ENCODE measurements around the gene ITGA5. TPM values are rescaled to one million over a fixed set of nuclear protein-coding genes. Genes with fewer than 3 reads are reported as not detected.
A peak's percentile ranks its signal among the peaks of the same experiment; 100 is the strongest.

Gene ITGA5
- total RNA-seq, 1 donor from 2014 or later, result 82.3 TPM

- ATAC-seq (no peak), DNase-seq (ENCODE audit: low spot score) (no peak)
- intact Hi-C loops (cut with DNase I), result no loop called here
Measured at GRCh38 chr12:54377797-54378515, 41.1 kb downstream of the ITGA5 start.

- ATAC-seq, result no peak
- intact Hi-C loops (cut with DNase I), result no loop called here
Measured at GRCh38 chr12:54377007-54377406, 42.1 kb downstream of the ITGA5 start.

GRCh38 chr12:54376596-54376995, 42.5 kb downstream of the ITGA5 start:
- intact Hi-C loops (cut with DNase I), result no loop called here
- ATAC-seq (peak; percentile 46), DNase-seq (ENCODE audit: low spot score) (no peak)

More at GRCh38 chr12:54377007-54377406, 42.1 kb downstream of the ITGA5 start:
- DNase-seq (ENCODE audit: low spot score), result no peak

GRCh38 chr12:54375259-54375579, 43.8 kb downstream of the ITGA5 start:
- intact Hi-C loops (cut with DNase I), result no loop called here
- ATAC-seq, result peak; percentile 4
- no peak for DNase-seq (ENCODE audit: low spot score)

GRCh38 chr12:54374562-54375258, 44.4 kb downstream of the ITGA5 start:
- ATAC-seq (no peak), DNase-seq (ENCODE audit: low spot score) (no peak)
- intact Hi-C loops (cut with DNase I), result no loop called here

- no peak for ATAC-seq
- intact Hi-C loops (cut with DNase I), result no loop called here
- DNase-seq (ENCODE audit: low spot score), result no peak
Measured at GRCh38 chr12:54373649-54374561, 45.2 kb downstream of the ITGA5 start.

GRCh38 chr12:54372113-54372806, 46.8 kb downstream of the ITGA5 start:
- DNase-seq (ENCODE audit: low spot score) (no peak), ATAC-seq (no peak)
- intact Hi-C loops (cut with DNase I), result no loop called here

GRCh38 chr12:54371328-54372112, 47.5 kb downstream of the ITGA5 start:
- intact Hi-C loops (cut with DNase I), result no loop called here
- peak; percentile 17 for ATAC-seq

GRCh38 chr12:54370171-54370730, 48.8 kb downstream of the ITGA5 start:
- DNase-seq (ENCODE audit: low spot score) (peak; percentile 87), ATAC-seq (peak; percentile 75)
- intact Hi-C loops (cut with DNase I), result no loop called here

More at GRCh38 chr12:54371328-54372112, 47.5 kb downstream of the ITGA5 start:
- peak; percentile 74 for DNase-seq (ENCODE audit: low spot score)

- peak; percentile 42 for ATAC-seq
- DNase-seq (ENCODE audit: low spot score), result no peak
- intact Hi-C loops (cut with DNase I), result no loop called here
Measured at GRCh38 chr12:54369597-54370131, 49.4 kb downstream of the ITGA5 start.

GRCh38 chr12:54368709-54369596, 50.1 kb downstream of the ITGA5 start:
- peak; percentile 96 for DNase-seq (ENCODE audit: low spot score)
- intact Hi-C loops (cut with DNase I), result no loop called here
- ATAC-seq, result peak; percentile 81

- no peak for ATAC-seq
Measured at GRCh38 chr12:54368025-54368708, 50.9 kb downstream of the ITGA5 start.

GRCh38 chr12:54364413-54364812, 54.7 kb downstream of the ITGA5 start, which contains the start of gene GPR84:
Gene GPR84, minus strand, starts transcription at chr12:54364486. Its CDS starts 635 bp downstream, at chr12:54363851.
- DNase-seq (ENCODE audit: low spot score) (no peak), ATAC-seq (no peak)
- intact Hi-C loops (cut with DNase I), result loop anchor here (5.0 kb wide), 1 partner anchor 142 kb away; no protein-coding TSS in a partner anchor

More at GRCh38 chr12:54368025-54368708, 50.9 kb downstream of the ITGA5 start:
- DNase-seq (ENCODE audit: low spot score), result no peak
- intact Hi-C loops (cut with DNase I), result no loop called here

GRCh38 chr12:54363618-54364017, 55.4 kb downstream of the ITGA5 start:
- no peak for ATAC-seq
- intact Hi-C loops (cut with DNase I), result loop anchor here (5.0 kb wide), 1 partner anchor 141 kb away; no protein-coding TSS in a partner anchor
- no peak for DNase-seq (ENCODE audit: low spot score)

- intact Hi-C loops (cut with DNase I), result loop anchor here (5.0 kb wide), 1 partner anchor 141 kb away; no protein-coding TSS in a partner anchor
- no peak for ATAC-seq
- no peak for DNase-seq (ENCODE audit: low spot score)
Measured at GRCh38 chr12:54363047-54363446, 56.0 kb downstream of the ITGA5 start.
